HTR-8/SVneo (cell line): ENCODE measurements around the gene SAMD4A.

Source experiments
- DNase-seq: peaks from one replicate; pipeline ENCODE4 v3.0.0; 2011; ENCODE audit warnings: low spot score, mixed read lengths; ENCODE audit not compliant: insufficient read length
- FAIRE-seq: peaks from 2 replicates; lab custom pipeline; 2011; peaks lifted over from hg19 to GRCh38; lab: Jason Lieb, UNC

Gene SAMD4A

DNA sequence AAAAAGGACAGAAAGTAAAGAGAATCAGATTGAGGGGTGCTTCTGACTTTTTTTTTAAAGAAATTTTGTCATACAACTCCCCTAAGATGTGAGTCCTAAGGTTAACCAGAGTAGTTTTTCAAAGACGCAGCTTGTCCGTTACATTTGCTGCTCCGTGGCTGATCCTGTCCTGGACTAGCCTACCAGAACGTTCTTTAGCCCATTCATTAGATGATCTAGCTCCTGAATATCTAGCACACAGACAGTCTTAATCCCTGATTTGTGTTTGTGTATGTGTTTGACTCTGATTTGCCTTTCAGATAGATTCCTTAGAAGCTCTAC is 60.3 kb downstream of the SAMD4A start:
- FAIRE-seq (no peak), DNase-seq (no peak)

DNA sequence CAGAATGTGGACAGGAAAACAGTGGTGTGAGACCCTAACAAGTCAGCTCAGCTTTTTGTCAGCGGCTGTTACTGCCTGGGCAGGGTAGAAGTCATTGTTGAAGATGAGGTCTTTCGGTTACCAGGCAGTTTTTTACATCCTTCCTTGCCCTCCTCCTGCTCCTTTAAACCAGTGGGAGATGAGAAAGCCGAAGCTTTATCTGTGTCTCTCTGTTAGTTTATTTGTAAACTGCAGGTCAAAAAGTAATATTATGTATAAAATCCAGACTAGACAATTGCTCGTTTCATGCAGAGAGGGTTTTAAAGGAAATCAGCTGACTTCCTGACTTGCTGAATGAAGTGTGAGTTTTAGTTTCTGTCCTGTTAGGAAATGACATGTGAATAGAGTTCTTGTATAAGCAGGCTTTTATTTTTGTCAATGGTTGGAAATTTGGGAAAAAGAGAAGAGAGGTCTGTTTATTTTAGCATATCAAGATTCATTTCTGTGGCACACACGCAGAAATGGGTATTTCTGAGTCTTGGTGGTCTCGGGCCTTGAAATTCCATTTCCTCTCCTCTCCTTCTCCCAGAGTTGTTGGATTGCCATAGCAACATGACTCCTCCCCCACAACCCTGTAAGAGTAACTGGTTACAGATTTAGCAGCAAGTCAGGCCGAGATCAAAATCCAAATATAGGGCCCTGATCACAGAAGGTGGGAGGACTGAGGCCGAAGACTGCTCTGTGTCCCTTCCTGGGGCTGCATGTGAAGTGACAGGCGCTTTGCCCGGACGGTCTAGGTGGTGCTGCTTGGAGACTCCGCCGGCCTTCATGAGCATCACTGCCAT is 60.8 kb downstream of the SAMD4A start:
- FAIRE-seq (peak; percentile 75), DNase-seq (no peak)

DNA sequence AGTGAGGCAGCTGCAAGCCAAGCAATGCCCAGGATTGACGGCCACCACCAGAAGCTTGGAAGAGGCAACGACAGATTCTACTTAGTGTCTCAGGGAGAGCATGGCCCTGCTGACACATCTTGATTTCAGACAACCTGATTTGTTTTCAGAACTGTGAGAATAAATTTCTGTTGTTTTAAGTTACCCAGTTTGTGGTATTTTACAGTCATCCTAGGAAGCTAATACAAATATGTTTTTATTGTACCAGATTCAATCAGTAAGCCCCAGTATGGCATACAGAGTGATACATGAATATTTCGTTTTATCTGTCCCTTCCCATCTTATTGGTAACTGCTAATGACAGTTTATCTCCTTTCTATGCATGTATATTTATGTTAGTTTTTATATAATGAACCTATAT is 62.3 kb downstream of the SAMD4A start:
- DNase-seq (no peak), FAIRE-seq (no peak)

DNA sequence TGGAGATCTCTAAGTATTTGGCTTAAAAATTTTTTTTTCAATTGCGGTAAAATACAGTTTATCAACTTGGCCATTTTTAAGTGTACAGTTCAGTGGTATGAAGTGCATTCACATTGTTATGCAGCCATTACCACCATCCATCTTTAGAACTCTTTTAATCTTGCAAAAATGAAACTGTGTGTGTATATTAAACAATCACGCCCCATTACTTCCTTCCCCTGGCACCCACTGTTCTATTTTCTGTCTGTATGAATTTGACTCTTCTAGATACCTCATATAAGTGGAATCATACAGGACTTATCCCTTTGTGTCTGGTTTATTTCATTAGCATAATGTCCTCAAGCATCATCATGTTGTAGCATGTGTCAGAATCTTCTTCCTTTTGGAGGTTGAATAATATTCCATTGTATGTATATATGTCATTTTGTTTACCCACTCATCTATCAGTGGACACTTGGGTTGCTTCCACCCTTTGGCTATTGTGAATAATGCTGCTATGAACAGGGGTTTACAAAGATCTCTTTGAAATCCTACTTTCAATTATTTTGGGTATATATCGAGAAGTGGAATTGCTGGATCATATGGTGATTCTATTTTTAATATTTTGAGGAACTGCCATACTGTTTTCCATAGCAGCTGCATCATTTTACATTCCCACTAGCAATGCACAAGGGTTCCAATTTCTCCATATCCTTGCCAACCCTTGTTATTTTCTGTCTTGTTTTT is 62.9 kb downstream of the SAMD4A start:
- FAIRE-seq (peak; percentile 74), DNase-seq (no peak)

DNA sequence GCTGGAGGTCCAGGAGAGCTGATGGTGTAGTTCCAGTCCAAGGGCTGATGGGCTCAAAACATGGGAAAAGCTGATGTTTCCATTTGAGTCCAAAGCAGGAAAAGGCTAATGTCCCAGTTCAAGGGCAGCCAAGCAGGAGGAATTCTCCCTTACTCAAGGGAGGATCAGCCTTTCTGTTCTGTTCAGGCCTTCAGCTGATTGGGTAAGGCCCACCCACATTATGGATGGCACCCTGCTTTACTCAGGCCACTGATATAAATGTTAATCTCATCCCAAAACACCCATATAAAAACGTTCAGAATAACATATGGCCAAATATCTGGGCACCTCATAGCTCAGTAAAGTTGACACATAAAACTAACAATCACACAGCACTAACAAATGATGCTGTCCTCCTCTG is 64.1 kb downstream of the SAMD4A start:
- DNase-seq: no peak
- peak; percentile 33 for FAIRE-seq

DNA sequence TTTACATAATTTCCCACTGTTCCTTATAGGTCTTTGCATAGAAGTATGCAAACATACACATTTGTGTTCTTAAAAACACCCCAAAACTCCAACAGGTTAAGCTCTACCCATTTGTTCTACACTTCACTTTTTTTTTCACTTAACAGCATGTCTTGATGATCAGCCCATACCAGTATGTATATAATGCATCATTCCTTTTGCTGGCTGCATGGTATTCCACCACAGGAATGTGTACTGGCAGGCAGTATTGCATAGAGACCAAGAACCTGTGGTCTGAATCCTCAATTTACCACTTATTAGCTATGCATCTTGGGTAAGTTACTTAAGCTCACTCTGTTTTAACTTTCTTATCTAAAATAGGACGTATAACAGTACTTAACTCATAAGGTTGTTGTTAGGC is 65.5 kb downstream of the SAMD4A start:
- DNase-seq: no peak
- FAIRE-seq: no peak

DNA sequence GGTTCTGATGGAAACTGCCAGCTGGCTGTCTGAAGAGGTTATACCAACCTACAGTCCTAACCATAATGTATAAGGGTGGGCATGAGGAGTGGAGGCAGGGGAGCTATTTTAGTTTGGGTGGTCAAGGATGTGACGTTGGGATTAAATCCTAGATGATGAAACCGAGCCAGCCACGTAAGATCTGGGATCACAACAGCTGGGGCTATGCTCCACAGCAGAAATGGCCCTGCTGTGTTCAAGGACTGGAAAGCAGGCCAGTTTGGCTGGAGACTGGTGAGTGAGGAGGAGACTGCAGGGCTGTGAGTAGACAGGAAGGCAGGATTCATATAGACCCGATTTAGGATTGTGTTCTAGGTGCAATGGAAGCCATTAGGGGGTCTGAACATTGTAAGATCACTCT is 66.1 kb downstream of the SAMD4A start:
- DNase-seq (no peak), FAIRE-seq (peak; percentile 89)

DNA sequence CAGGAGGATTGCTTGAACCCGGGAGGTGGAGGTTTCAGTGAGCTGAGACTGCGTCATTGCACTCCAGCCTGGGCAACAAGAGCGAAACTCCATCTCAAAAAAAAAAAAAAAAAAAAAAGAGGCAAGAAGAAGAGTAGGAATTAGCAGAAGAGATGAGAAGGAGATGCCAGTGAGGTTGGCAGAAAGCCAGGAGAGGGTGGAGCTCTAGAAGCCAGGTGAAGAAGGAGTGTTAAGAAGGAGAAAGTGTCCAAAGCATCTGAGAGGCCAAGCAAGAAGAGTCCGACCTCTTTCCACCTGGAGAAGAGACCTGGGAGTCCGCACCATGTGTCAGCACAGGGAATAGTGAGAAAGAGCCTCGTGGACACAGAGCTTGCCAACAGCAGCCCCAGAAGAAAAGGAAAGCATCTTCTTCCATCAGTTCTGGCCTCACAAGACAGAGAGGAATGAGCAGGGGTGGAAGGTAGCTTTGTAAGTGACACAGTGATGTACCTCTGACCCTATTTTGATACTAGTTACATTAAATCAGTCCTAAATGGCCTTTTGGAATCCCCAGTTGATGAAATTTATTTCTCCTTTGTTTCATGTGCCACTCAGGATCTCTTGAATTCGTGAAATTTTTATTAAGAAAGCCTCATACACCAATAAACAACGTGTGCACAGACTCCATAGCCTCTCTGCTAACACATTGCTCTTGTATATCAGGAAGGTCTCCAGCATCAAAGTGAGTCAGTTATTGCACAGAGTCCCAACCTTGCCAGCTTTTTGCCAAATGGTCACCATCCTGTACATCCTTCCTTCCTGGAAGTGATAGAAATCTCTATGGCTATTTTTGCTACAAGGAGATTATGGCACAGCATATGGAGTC is 70.6 kb downstream of the SAMD4A start:
- DNase-seq (no peak), FAIRE-seq (peak; percentile 69)

DNA sequence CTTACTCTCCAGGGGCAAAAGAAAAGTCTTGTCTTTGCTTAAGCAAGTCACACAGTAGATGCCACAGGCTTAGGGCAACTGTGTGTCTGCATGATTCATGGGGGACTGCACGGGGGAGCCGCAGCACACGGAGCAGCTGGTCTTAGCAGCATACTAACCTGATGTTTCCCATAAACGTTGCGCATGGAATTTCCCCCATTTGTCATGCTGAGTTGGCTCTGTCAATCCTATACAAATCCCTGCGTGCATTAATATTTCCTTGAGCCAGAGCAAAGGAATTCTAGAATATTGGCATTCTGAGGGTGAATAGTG is 71.2 kb downstream of the SAMD4A start:
- FAIRE-seq: peak; percentile 100
- peak; percentile 95 for DNase-seq

DNA sequence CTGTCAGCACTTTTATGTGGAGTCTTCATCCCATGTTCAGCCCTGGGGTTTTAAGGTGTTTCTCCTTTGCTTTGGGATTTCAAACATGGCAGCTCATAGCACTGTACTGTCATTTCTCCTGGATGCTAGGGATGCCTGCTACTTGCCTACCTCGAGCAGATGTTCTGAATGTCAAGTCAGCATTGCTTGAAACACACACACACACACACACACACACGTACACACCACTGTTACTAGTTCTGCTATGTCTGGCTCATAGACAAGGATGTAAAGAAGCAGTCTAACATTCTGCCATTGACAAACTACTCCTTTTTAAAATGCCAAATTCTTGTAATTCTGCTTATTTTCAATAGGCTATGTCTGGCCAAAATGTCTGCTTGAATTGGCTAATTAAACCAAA is 72.7 kb downstream of the SAMD4A start:
- FAIRE-seq (peak; percentile 98), DNase-seq (no peak)

DNA sequence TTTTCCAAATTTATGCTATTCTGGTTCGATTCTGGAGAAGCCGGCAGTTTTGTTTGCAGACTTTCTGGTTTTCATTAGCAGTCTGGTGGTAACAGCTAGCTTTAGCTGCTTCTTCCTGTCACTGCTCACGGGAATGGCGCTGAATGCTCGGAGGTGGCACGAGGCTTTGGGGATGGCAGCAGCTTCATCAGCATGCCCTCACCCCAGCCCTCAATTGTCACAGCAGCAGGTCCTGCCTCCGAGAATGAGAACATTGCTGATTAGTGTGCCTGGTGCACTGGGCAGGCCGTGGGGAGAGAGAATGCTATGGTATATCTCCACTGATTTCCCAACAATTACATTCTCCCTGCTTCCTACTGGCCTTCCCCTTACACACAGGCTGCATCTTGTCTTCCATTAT is 73.6 kb downstream of the SAMD4A start:
- no peak for FAIRE-seq
- DNase-seq: no peak

DNA sequence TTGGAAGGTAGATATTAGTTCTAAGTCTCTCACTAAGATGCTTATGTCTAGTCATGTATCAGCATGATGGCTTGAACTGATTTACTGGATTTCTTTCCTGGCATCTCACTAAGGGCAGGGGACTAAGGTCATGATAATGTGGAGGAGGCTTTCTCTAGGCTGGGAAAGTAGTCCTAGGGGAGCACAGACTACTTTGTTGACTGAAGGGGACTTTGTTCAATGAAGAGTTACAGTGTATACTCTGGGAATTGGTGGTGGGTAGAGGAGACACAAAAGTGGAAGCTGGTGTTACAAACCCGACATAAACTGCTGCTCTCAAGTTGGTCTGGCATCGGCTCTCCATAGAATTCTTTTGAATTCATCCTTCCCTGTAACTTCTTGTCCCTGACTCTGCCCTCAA is 75.2 kb downstream of the SAMD4A start:
- FAIRE-seq (peak; percentile 48), DNase-seq (no peak)

DNA sequence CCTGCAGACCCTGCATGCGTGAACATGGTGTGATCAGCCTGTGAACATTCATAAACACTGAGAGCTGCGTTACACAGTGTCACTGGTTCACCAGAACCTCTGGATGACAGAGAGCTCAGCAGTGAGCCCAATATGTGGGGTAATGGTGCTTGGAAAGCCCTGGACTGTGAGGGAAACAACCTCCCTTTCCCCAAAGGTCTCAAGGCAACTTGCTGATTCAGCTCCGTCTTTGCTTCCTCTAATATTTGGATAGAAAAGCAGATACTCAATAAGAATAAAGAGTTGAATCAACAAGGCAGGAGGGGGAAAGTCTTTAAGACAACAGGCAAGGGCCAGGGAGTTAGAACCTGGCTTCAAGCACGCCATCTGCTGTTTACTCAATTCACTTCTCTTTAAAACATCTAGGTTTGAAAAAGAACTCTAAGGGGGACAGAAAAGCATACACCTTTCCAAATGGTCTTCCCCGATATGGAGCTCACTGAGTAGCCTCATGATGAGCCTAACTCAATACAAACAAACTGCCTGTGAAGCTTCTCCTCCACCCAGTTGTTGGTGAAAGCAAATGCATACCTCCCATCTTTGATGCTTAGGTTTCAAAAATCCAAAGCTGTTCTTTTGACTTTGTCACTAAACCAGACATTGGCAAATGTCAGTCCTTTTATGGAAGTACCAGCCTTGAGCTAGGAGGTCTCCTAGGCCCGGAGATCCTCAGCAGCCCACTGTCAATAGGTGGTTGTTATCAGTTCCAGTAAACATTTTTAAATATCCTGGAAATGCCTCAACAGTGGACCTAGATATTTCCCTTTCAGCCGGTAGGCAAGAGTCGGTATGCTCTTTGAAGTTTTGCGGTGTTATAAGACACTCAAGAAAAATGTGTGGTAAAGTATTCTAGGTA is 76.1 kb downstream of the SAMD4A start:
- FAIRE-seq (peak; percentile 49), DNase-seq (no peak)

DNA sequence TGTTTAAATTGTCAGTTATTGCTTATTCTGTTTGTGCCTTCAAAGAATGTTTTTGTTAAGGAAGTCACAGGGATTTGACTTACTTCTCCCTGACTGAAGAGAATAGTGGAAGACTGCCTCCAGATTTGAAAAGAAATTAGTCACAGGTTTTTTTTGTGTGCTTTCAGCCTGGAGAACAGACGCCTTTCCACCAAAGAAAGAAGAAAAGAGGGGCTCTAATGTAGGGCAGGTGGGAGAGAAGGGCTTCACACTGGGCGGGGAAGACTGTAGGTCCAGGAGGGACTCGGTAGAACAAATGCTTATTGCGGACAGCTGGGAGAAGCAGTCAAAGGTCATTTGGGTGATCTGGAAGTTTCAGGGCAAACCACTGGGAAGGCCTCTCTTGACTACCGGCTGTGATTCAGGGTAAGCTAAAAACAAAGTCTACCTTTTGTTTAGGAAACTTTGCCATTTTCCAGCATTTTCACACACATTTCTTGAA is 76.8 kb downstream of the SAMD4A start:
- FAIRE-seq: no peak
- DNase-seq: no peak

DNA sequence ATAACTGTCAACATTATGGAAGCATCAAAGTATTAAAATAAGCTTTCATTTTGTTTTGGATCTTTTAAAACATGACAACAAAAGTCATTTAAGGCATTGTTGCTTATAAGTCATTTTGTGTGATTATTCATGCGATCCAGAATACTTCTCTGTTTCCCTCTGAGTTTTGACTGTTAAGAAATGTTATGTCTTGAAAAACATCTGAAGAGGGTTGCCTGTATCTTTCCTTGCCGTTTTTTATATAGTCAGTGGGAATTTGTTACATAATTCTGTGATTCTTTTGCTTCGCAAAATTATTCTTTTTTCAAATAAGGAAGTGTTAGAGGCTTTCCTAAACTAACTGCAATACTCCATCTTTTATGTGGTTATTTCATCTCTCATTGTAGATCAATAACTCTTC is 78.7 kb downstream of the SAMD4A start:
- DNase-seq: no peak
- FAIRE-seq: no peak

DNA sequence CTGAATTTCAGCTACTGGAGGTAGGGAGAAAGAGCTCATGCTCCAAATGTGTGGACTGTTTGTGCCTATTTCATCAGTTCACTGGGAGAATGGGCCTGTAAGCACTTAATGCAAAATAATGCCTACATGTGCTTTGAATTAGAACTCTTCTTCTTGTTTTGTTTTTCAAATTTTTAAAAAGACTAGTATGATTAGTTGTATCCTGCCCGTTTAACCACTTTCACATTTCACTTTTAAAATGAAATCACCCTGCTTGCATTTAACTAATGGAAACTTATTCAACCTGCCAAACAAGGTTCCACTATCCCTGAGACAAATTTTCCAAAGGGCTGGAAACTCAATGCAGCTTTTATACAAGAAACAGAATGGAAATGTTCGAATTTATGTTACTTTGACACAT is 79.7 kb downstream of the SAMD4A start:
- FAIRE-seq (no peak), DNase-seq (no peak)

DNA sequence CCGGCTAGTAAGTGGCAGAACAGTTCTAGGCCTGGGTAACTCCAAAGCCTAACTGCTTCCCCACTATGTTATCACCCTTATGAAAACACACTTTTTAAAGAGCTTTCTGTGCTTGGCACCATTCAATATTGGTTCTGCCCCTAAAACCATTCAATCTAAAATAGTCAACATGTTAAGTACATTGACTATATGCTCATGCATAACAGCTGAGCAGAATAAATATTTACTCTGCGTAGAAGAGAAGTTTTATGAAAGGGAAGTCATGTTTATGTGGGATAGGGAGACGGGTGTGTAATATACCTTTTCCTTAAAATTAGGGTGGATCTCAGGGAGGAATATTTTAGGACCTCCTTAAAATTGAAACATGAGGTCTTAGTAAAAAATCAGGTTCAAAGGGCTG is 80.5 kb downstream of the SAMD4A start:
- DNase-seq (no peak), FAIRE-seq (no peak)

DNA sequence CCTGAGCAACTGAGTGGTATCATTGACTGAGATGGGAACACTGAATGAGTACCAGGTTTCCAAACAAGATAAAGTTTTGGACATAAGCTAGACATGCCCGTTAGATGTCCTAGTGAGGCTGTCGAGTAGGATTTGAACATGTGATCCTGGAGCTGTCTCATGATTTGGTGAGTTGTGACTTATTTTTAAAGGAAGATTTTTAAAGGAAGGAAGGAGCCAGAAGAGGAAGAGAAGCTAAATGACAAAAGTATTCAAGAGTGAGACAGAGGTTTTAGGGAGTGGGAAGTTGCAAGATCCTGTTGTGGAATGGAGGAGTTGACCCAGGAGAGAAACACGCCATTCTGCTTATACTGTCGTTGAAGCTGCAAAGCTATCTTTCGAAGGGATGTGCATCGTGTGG is 82.1 kb downstream of the SAMD4A start:
- DNase-seq: no peak
- peak; percentile 66 for FAIRE-seq

DNA sequence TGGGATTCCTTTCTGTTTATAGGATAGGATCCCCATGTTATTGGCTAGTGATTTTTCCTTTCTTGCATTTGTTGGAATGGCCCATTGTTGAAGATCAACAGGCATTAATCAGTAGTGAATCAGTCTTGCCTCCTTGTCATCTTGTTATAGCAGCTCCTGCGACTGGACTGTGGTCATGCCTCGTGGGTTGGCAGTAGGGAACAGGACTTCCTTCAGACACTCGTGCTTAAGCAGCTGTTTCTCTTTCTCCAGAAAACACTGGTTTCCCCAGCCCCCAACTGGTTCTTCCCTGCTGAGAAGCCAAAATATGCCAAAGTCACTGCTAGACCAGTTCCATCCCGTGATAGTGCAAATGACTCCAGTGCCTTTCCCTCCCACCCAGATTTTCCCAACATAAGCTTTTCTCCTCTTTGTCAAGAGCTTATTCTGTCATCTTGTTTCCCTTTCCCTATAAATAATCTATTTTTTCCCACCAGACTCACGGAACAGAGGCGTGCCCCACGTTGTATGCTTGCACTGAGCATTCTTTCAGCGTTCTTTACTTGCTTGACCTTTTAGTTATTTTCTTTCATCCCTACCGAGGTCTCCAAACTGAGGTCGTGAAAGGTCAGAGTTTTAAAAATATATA is 83.5 kb downstream of the SAMD4A start:
- no peak for DNase-seq
- FAIRE-seq: peak; percentile 98

DNA sequence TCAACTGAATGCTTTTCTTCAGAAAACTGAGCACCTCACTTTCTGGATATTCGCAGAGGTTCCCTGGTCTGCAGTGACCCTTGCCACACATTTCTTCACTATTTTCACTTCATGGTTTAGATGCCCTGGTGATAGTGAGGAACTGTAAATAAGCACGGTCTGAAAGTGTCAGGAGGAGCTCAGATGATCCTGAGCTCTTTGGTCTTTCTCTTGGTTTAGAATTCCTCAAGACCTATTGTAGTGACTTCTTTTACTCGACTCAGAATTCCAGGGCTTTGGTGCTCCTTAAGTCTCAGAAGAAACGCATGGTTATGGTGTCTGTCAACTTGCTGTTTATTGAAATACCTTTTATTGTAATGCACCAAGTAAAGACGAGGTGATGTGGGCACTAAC is 84.0 kb downstream of the SAMD4A start:
- DNase-seq (no peak), FAIRE-seq (peak; percentile 13)
